Thoracic aorta (tissue), 2 donors: ENCODE measurements around the gene CLEC2B. TPM values are rescaled to one million over a fixed set of nuclear protein-coding genes. Genes with fewer than 3 reads are reported as not detected.

Source experiments
- ATAC-seq: fragments of 150-250 bp; one replicate; pipeline ENCODE4 v1.8.0; 2017; ENCODE audit warnings: low read depth; ENCODE audit not compliant: insufficient number of reproducible peaks, low FRiP score
- DNase-seq: peaks from one replicate; pipeline ENCODE4 v3.0.0-alpha.2; 2020; ENCODE audit warnings: low spot score
- H3K27ac ChIP-seq, 2 donors: fragments of 200-600 bp; sonication (generic); 1 replicate in 1 of 2; 2 replicates in 1 of 2; pipeline ENCODE4 v1.5.1; 2016; ENCODE audit warnings: mild to moderate bottlenecking in 2 of 2, moderate library complexity in 2 of 2
- H3K27me3 ChIP-seq: fragments of 200-600 bp; sonication (generic); replicated peaks from 2 replicates; pipeline ENCODE4 v1.6.0; 2016; ENCODE audit warnings: mild to moderate bottlenecking; ENCODE audit not compliant: insufficient read depth
- H3K36me3 ChIP-seq: fragments of 200-600 bp; sonication (generic); one replicate; pipeline ENCODE4 v1.5.1; 2016
- H3K4me1 ChIP-seq, 2 donors: fragments of 200-600 bp; sonication (generic); 1 replicate in 1 of 2; 2 replicates in 1 of 2; pipeline versions ENCODE4 v1.5.1 to v1.6.0; 2016; ENCODE audit warnings: low read depth in 2 of 2, mild to moderate bottlenecking in 1 of 2; ENCODE audit not compliant: control insufficient read depth in 1 of 2
- H3K4me3 ChIP-seq: fragments of 200-600 bp; sonication (generic); 2 replicates; pipeline ENCODE4 v1.5.1; 2016; ENCODE audit warnings: mild to moderate bottlenecking
- H3K9me3 ChIP-seq: fragments of 200-600 bp; sonication (generic); 2 replicates; pipeline ENCODE4 v1.5.1; 2016
- total RNA-seq, 2 donors: library from RNA; depleted of rRNA; stranded (reverse); fragments of >200 nt; gene quantifications; one replicate each; pipeline versions ENCODE4 v1.1.0 to v1.2.3, GENCODE V29; 2016
- TF ChIP-seq, protein P1 (sequence below): fragments of 200-600 bp; sonication (generic); IDR thresholded peaks from one replicate; pipeline ENCODE4 v1.5.1; 2019; ENCODE audit warnings: antibody characterized with exemption

The CLEC2B gene
- total RNA-seq, 2 donors from 2014 or later: 13.1 to 14.9 TPM

DNA sequence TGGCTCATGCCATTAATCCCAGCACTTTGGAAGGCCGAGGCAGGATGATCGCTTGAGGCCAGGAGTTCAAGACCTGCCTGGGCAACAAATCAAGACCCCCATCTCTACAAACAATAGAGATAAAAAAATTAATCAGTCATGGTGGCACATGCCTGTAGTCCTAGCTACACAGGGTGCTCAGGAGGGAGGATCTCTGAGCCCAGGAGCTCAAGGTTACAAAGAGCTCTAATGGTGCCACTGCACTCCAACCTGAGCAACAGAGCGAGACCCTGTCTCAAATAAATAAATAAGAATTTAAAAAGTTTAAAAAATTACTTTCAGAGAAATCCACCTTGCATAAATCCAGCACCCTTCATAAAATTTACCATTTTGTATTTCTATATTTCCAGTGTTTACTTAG lies 39.7 kb downstream of the CLEC2B start:
- H3K4me1 ChIP-seq: no peaks in the 10 kb centered on the region
- no peaks in the 10 kb centered on the region for H3K36me3 ChIP-seq
- no peaks in the 10 kb centered on the region for H3K9me3 ChIP-seq
- H3K27me3 ChIP-seq: no peaks in the 10 kb centered on the region
- ATAC-seq: no peak
- TF ChIP-seq, protein P1, sequence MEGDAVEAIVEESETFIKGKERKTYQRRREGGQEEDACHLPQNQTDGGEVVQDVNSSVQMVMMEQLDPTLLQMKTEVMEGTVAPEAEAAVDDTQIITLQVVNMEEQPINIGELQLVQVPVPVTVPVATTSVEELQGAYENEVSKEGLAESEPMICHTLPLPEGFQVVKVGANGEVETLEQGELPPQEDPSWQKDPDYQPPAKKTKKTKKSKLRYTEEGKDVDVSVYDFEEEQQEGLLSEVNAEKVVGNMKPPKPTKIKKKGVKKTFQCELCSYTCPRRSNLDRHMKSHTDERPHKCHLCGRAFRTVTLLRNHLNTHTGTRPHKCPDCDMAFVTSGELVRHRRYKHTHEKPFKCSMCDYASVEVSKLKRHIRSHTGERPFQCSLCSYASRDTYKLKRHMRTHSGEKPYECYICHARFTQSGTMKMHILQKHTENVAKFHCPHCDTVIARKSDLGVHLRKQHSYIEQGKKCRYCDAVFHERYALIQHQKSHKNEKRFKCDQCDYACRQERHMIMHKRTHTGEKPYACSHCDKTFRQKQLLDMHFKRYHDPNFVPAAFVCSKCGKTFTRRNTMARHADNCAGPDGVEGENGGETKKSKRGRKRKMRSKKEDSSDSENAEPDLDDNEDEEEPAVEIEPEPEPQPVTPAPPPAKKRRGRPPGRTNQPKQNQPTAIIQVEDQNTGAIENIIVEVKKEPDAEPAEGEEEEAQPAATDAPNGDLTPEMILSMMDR: no peak
- no peak for DNase-seq
- no peak overlapping the region for H3K4me3 ChIP-seq
- no peak overlapping the region for H3K27ac ChIP-seq

- ATAC-seq (no peak), DNase-seq (no peak)
- no peaks in the 10 kb centered on the region for H3K36me3 ChIP-seq
- H3K4me1 ChIP-seq: no peaks in the 10 kb centered on the region
- H3K27ac ChIP-seq: no peak within 1 kb of the TSS
- no peaks in the 10 kb centered on the region for H3K9me3 ChIP-seq
- no peaks in the 10 kb centered on the region for H3K27me3 ChIP-seq
- TF ChIP-seq, protein P1: no peak
- H3K4me3 ChIP-seq: no peak within 1 kb of the TSS
Measured at GRCh38 chr12:9827209-9827888, 41.8 kb downstream of the CLEC2B start, which contains the start of gene KLRF1. Gene KLRF1 (plus strand): TSS chr12:9827481. CDS start chr12:9827545, 64 bp downstream.

DNA sequence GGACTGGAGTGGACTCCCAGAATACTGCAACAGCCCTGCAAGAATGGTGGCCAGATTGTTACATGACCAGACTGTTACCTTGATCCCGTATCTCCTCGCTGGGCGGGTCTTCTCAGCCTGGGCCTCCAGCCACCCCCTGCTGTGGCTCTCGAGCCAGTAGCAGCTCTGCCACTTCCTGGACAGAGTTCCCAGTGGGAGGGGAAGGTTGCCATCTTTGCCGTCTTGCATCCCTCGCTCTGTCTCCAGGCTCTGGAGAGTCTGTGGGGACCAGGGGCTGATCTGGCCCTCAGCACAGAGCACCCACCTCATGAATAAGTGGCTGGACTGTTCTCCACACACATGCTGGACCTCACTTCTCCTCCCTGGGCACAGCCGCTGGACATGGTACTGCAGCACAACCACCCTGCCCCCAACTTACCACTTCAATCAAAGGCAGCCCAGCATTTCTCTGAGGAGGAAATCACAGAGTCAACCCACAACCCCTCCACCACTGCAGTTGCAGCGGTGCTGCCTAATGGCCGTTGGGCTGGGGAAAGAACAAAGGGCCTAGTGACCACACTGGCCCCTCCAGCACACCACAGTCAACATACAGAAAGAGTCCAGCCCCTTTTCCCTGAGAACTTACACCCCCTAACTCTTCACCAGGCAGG lies 48.7 kb downstream of the CLEC2B start:
- DNase-seq: no peak
- no peak overlapping the region for H3K27ac ChIP-seq
- no peak for ATAC-seq
- H3K9me3 ChIP-seq: no peaks in the 10 kb centered on the region
- no peaks in the 10 kb centered on the region for H3K4me1 ChIP-seq
- H3K4me3 ChIP-seq: no peak overlapping the region
- no peaks in the 10 kb centered on the region for H3K36me3 ChIP-seq
- no peaks in the 10 kb centered on the region for H3K27me3 ChIP-seq
- TF ChIP-seq, protein P1: no peak

- H3K36me3 ChIP-seq: no peaks in the 10 kb centered on the region
- ATAC-seq: no peak
- H3K27ac ChIP-seq: no peak overlapping the region
- no peak for DNase-seq
- no peaks in the 10 kb centered on the region for H3K9me3 ChIP-seq
- peak overlapping the region; percentile 61 for H3K4me3 ChIP-seq
- no peaks in the 10 kb centered on the region for H3K4me1 ChIP-seq
- TF ChIP-seq, protein P1: peak; percentile 33
- H3K27me3 ChIP-seq: no peaks in the 10 kb centered on the region
Measured at GRCh38 chr12:9813821-9814798, 55.0 kb downstream of the CLEC2B start.

DNA sequence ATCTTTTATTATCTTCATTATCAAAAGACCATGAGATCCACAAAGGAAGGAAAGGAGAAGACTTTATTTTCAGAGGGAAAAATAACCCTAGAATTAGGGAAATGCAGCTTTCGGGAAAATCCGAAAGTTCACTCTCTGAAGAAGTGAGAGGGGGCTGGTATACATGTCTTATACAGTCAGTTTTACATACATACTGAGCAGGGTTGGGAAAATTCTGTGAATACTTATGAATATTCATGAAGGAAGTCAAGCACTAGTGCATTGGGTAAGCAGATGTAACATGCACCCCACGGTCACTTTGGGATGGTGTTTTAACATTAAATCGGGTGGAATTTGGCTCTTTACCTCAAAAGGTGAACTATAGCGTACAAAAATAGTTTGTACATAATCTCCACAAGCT lies 57.5 kb downstream of the CLEC2B start:
- no peak for ATAC-seq
- no peak for DNase-seq
- Histone ChIP-seq H3K4me3 (no peak overlapping the region), H3K4me1 (no peaks in the 10 kb centered on the region), H3K27me3 (no peaks in the 10 kb centered on the region), H3K36me3 (no peaks in the 10 kb centered on the region), H3K27ac (no peak overlapping the region), H3K9me3 (no peaks in the 10 kb centered on the region)
- TF ChIP-seq, protein P1: no peak
